SH-SY5Y (cell line): Measurements from ENCODE around the gene CXCL14.

Experiments
- GATA2 ChIP-seq: IDR thresholded peaks from 2 replicates; pipeline ENCODE4 v1.6.1; 2011; ENCODE audit warnings: mild to moderate bottlenecking, low read depth, low read length
- GATA3 ChIP-seq: IDR thresholded peaks from 2 replicates; pipeline ENCODE4 v1.6.1; 2011; ENCODE audit warnings: low read depth, mild to moderate bottlenecking, low read length, moderate library complexity

GRCh38 chr5:135555530-135555929, 23.3 kb downstream of the CXCL14 start:
- TF ChIP-seq GATA2 (no peak), GATA3 (no peak)
